ENCODE results near the gene OLIG1.
A peak's percentile ranks its signal among the peaks of the same experiment; 100 is the strongest.

Gene OLIG1

DNA sequence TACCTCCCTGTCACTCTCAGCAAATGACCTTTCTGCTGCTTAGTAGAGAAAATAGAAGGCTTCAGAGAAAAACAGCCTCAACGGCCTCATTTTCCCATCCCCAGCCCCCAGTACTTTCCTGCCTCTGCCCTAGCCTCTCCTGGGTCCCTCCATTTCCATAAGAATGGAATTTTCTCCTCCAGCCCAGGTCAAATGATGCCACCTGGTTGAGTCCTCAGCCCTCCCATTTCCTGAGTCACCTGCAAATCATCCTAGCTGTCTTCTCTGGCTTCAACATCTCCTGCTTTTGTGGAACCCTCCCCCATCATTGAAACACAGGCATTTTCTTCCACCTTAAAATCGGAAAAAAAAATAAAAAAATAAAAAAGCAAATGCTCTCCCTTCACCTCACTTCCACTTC, 35.1 kb downstream of the OLIG1 start:
- no peak for DNase-seq

DNA sequence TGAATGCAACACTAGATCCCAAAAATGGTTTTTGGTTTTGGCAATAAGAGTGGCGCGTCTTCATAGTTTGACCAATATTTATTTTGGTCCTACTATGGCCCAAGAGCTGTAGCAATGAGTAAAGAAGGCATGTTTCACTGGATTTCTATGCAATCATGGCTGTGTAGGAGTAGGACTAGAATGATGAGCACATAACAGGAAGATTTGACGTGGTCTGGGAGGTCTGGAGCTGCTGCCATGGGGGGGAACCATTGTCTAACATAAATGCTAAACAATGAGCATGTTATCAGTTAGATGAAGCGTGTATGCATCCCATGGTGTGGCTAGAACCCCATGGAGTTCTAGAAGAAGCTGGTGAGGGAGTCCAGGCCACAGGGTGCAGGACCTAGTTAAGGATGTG, 38.3 kb downstream of the OLIG1 start:
- no peak for DNase-seq

DNA sequence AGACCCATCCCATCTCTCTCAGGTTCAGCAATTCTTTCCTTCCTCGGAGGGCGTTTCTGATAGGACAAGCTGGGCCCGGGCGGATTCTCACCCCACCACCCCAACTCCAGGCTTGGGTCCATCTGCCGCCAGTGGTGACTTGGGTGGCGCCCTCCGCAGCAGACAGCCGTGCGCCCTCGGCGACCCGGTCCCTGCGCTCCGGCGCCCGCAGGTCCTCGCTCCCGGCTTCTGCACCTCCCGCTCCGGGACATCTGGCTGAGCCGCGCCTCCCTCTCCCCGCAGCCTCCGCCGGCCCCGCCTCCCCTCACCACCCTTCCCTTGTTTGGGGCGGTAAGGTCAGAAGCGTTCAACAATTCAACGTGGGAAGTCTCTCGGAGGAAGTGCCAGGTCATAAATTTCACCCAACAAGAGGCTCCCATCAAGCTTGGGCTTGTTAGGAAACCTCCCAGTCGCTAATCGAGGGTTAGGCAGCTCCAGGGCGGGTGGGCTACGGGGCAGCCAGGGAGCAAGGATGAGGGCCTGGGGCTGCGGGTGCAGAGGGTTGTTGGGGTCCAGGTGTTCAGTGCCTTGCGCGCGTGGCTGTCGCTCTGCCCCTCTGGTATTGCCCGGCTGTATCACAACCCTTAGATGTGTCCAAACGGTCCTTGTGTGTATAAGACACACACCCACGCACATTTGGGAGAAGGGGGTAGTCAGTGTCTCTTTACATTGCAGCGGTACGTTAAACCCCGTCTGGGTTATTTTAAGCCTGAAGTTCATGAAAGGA, 39.8 kb downstream of the OLIG1 start:
- DNase-seq: no peak

DNA sequence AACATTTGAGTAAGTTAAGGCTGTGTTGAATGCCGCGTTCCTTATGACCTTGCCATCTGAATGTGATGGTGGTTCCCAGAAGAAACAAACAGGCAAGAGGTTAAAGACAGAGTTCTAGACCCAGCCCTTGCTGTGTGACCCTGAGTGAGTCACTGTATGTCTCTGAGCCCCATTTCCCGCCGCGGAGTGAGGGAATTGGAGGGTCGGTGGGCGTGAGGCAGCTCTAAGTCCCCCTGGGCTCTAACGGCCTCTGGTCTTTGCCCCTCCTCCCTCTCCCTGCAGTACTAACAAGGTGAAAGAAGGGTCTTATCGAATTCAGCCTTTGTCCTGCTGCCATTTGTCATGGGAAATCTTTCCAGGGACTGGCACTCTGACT, 40.4 kb downstream of the OLIG1 start:
- DNase-seq: no peak

GRCh38 chr21:33111577-33111976, 41.6 kb downstream of the OLIG1 start:
- DNase-seq: no peak

DNA sequence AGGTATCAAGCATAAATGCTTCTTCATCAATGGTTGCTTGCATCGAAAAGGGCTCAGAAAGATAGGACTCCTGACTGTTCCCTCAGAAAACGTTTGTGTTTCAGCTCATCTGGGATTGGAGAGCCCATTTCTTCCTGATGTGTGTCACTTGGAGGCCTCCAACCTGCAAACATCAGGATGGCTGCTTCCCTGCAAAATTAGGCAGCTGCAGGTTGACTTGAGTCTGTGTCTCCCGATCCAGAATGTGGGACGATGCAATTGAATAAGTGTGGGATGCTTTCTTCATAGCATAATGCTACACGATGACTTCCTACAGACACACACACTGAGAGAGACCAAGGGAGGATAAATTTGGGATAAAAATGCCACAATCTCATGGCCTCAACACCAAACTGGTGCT, 42.2 kb downstream of the OLIG1 start:
- no peak for DNase-seq

DNA sequence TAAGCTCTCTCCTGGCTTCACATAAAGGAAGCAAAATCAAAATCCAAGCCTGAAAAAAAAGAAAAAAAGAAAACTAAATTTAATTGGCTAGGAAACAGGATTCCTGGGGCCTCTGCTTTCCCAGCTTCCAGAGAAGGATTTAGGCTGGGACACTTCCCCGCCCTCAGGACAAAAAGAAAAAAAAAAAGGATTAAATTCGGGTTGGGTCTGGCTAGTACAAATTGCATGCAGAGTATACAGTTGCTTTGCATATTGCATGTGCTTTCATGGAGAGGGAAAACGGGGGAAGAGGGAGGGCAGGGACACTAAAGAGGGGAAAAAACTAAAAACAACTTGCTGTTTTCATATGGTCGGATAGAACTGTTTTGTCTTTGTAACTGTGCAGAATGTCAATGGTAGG, 42.7 kb downstream of the OLIG1 start:
- no peak for DNase-seq

DNA sequence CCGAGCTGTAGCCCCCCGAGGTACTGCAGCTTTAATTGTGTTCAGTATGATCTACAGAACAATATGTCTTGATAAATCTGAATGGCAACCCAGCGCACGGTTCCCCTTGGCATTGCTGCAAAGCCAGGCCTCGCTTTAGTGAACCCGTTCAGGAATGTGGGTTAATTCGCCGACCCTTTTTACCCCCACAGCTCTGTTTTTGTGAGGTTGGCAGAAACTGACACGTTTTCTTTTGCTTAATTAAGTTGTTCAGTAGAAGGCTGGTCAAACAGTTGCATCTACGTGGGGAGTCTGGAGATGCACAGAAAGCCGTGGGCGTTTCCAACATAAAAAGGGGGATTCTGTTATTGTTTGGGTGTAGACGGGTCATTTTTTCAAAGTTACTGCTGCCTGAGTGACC, 43.2 kb downstream of the OLIG1 start:
- no peak for DNase-seq

- no peak for DNase-seq
Observed at GRCh38 chr21:33114276-33114675, 44.3 kb downstream of the OLIG1 start.

GRCh38 chr21:33115631-33116510, 45.9 kb downstream of the OLIG1 start:
- DNase-seq: peak in 1 of 2 experiments; percentile 62

GRCh38 chr21:33116676-33117075, 46.7 kb downstream of the OLIG1 start:
- no peak for DNase-seq

DNA sequence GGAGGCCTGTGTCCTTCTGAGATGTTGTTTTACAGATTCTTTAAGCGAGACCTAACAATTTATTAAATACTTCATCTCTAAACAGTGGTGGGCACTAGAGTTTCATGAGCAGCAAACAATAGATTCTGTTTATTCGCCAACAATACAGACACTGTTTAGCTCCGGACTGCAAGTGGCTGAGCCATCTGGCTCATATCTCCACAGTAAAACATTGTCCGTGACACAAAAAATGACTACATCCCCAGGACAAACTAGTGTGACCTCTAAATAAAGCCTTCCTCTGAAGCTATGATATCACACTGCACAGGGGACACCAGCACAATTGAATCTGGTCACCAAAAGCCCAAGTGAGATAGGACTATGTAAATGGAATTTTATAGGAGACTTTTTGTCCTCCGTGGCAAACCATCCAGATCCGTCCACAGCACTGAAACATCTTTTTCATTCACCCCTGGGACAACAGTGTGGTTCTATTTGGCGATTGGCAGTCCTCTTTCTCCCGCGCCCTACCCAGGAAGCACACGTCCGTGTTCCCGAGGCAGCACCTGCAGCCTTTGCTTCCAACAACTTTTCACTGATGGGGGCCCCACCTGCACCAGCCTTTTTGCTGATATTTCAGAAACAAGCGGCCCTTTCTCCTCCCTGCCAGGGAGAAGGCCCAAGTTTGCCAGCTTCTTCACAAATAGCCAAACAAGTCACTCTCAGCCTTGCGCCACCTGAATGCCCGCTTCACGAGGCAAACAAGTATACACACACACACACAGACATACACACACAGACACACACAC, 47.4 kb downstream of the OLIG1 start:
- no peak for DNase-seq
